T47D (cell line): ENCODE results near the gene IFI35.
A peak's percentile ranks its signal among the peaks of the same experiment; 100 is the strongest.

Source experiments
- DNase-seq, 2 experiments: peaks; one replicate each; pipeline versions ENCODE4 v3.0.0 to v3.0.0-alpha.2; 2011 to 2012; ENCODE audit warnings: low read depth in 1 of 2, low spot score in 1 of 2
- JUND ChIP-seq: IDR thresholded peaks from 2 replicates; pipeline ENCODE4 v1.6.1; 2012; ENCODE audit warnings: low read depth
- in situ Hi-C: cut with HindIII; loops from 2 replicates; pipeline ENCODE4 v1.10.0; 2016; ENCODE audit warnings: low sequenced_read_pairs, low pct_unique_long_range_greater_than_20kb

The IFI35 gene

GRCh38 chr17:43020789-43021740 lies 14.5 kb downstream of the IFI35 start:
- DNase-seq = peak; percentile 67 to 87
- in situ Hi-C loops = no loop called here
- no peak for TF ChIP-seq JUND

GRCh38 chr17:43021741-43022512 lies 15.3 kb downstream of the IFI35 start, which contains the start of gene VAT1:
Gene VAT1, minus strand, starts transcription at chr17:43022385. Its CDS starts 63 bp downstream, at chr17:43022322.
- no peak for TF ChIP-seq JUND
- in situ Hi-C loops = no loop called here
- peak; percentile 86 to 93 for DNase-seq

- no peak for TF ChIP-seq JUND
- in situ Hi-C loops = no loop called here
- peak; percentile 96 to 98 for DNase-seq
Measured at GRCh38 chr17:43024407-43025289, 18.1 kb downstream of the IFI35 start, which contains the start of gene RND2. Gene RND2, plus strand, starts transcription at chr17:43025231. Its CDS starts 117 bp downstream, at chr17:43025348.

GRCh38 chr17:43025290-43025657 lies 18.7 kb downstream of the IFI35 start:
- DNase-seq = no peak
- TF ChIP-seq JUND = no peak
- in situ Hi-C loops = no loop called here

- TF ChIP-seq JUND = no peak
- in situ Hi-C loops = no loop called here
- DNase-seq = no peak
Measured at GRCh38 chr17:43025766-43026537, 19.4 kb downstream of the IFI35 start.

- DNase-seq = no peak
- TF ChIP-seq JUND = no peak
- in situ Hi-C loops = no loop called here
Measured at GRCh38 chr17:43026595-43026994, 20.0 kb downstream of the IFI35 start.

- TF ChIP-seq JUND = no peak
- no peak for DNase-seq
Measured at GRCh38 chr17:43027091-43028032, 20.8 kb downstream of the IFI35 start.

GRCh38 chr17:43028221-43028861 lies 21.8 kb downstream of the IFI35 start:
- DNase-seq = no peak
- TF ChIP-seq JUND = no peak
- in situ Hi-C loops = no loop called here

More at GRCh38 chr17:43027091-43028032, 20.8 kb downstream of the IFI35 start:
- in situ Hi-C loops = no loop called here

GRCh38 chr17:43030137-43030767 lies 23.7 kb downstream of the IFI35 start:
- no peak for DNase-seq
- no peak for TF ChIP-seq JUND
- in situ Hi-C loops = no loop called here

GRCh38 chr17:43031666-43032065 lies 25.1 kb downstream of the IFI35 start:
- in situ Hi-C loops = no loop called here
- no peak for DNase-seq
- no peak for TF ChIP-seq JUND
